Measurements from ENCODE around the gene TPPP. TPM values are rescaled to one million over a fixed set of nuclear protein-coding genes. Genes with fewer than 3 reads are reported as not detected.
"Not testable (repeated sequence)": the region's sequence is repeated elsewhere in the genome, so short reads cannot be mapped to it uniquely, and the experiment has no call there.

The TPPP gene
- polyA plus RNA-seq, 12 donors, result 3.6 to 12.3 (median 7.8) TPM; not detected in 1

DNA sequence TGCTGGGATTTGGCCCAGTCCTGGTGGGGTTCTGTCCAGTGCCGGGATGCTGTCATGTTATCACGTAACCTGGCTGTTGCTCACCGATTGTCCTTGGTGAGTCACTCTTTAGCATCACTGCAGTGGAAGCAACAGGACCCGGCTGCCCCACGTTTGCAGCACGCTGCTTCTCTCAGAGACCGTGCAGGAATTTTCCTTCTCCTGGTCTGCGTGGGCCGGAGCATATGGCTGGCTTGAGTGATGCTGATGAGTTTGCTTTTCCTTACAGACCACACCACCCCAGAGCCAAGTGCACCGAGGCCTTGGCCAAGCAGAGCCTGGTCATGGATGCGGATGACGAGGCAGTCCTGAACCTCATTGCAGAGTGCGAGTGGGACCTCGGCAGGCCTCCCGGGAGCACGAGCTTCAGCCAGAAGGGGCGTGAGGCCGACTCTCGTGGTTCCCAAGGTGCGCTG, 59.6 kb downstream of the TPPP start:
- DNase-seq, result no peak

DNA sequence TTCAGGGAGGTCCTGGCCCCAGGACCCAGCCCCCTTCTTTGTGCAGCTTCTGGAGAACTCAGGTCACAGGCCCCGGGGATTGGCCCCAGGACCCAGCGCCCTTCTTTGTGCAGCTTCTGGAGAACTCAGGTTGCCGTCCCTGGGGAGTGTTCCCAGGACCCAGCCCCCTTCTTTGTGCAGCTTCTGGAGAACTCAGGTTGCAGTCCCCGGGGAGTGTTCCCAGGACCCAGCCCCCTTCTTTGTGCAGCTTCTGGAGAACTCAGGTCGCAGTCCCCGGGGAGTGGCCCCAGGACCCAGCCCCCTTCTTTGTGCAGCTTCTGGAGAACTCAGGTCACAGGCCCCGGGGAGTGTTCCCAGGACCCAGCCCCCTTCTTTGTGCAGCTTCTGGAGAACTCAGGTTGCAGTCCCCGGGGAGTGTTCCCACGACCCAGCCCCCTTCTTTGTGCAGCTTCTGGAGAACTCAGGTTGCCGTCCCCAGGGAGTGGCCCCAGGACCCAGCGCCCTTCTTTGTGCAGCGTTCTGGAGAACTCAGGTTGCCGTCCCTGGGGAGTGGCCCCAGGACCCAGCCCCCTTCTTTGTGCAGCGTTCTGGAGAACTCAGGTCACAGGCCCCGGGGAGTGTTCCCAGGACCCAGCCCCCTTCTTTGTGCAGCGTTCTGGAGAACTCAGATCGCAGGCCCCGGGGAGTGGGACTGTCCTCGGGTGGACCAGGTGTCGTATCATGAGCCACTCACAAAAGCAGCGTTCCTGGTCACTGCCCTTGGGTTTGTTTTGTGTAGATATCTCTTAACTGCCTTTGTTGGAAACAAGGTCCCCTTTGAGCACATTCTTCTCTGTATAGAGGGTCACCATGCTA, 64.6 kb downstream of the TPPP start:
- not testable (repeated sequence) for DNase-seq

DNA sequence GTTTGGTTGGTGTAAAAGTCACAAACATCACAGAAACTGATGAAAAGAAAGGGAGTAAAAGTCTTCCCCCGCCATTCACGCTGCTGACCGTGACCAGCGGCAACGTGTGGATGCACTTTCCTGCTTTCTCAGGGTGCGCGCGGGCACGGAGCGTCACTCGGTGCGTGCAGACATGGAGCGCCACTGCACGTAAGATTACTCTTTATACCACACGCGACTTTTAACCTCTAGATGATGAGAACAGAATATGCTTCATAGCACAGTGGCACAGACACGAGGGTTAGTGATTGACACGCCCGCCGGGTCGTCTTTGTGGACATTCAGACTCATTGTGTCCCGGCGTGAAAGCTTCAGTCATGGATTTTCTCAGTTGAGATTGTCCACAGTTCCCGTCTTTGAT, 65.3 kb downstream of the TPPP start:
- no peak for DNase-seq

DNA sequence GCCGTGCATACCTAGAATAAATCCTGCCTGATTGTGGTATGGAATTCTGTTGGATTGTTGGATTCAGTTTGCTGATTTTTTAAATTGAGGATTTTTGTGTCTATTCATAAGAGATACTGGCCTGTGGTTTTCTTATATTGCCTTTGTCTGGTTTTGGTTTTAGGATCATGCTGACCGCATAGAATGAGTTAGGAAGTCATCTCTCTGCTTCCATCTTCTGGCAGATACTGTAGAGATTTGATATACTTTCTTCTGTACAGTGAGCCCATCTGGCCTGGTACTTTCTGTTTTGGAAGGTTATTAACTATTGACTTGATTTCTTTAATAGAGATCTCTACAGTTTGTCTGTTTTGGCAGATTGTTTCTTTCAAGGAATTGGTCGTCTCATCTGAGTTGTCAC, 66.3 kb downstream of the TPPP start:
- no peak for DNase-seq

DNA sequence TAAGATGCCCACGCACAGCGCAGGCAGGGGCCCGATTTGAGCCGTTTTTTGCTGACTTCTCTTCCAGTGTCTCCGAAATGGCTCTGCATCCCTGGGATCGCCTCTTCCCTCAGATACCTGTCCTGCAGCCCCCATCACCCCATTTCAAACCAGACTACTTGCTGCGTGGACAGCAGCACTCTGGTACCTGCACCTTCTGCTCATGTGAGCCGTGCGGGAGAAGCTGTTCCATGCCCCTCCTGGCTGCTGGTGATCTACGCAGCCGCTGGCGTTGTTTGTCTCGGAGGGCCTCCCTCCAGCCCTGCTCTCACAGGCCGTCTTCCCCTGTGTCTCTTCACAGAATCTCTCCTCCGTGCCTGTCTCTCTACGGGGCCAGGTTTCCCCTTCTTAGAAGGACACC, 67.6 kb downstream of the TPPP start:
- DNase-seq, result no peak

DNA sequence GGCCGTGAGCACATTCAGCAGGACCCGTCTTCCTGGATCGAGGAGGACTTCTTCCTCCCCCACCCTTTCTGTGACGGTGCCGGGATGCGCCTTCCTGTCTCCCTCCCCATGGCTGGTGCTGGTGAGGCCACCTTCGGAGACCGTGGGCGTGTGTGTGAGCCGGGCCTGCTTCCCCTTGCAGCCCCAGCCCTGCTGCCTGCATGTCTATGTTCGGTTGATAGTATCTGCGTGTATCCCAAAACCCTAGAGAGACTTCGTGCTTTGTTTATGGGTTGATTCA, 68.3 kb downstream of the TPPP start:
- DNase-seq, result no peak

DNA sequence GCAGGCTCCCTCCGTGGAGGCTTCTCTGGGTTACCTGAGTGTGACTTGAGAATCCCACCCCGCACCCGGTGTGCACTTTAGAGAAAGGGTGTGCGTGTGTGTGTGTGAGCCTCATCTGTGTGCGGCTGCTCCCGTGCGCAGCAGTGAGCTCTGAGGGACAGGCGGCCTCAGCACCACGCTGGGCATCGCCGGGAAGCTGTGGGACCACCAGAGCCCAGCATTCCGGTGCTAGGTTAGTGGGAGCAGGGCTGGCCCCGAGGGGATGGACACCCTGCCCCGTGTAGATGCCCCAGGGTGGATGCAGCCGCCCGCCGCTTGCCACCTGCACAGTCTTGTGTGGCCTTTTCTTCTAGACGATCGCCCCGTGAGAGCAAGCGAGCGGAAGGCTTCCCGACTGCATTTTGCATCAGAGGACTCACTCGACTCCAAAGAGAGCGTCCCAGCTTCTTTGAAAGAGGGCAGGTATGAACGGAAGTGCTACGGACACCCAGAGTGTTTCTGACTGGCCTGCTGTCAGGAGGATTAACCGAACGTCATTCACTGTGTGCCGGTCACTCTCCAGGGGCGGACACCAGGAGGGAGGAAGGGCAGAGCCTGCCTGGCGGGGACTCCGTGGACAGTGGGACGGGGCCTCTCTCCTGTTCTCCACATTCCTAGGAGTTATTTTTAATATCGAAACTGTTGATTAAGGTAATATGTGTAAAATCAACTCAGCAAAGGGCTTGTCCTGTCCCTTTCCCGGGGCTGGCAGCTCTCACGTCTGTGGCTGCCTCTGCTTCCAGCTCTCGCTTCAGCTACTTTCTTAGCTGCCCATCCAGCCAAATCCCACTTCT, 68.8 kb downstream of the TPPP start:
- DNase-seq, result no peak

DNA sequence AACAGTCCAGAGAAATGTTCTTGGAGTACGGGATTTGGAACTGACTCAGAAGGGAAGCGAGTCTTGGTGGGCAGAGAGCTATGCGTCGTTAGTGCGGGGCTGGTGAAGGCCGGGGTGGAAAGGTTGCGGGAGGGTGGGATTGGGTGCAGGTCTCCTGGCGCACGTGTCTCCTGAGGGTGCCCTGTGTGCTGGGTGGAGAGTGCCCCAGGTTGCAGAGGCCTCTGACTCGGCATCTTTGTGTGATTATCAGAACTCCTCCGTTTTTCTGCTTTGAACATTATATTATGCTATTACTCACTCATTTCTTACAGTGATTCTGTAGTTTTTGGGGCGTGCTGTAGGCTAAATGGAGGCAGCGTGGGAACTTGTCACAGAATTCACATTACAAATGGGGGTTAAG, 69.6 kb downstream of the TPPP start:
- no peak for DNase-seq

DNA sequence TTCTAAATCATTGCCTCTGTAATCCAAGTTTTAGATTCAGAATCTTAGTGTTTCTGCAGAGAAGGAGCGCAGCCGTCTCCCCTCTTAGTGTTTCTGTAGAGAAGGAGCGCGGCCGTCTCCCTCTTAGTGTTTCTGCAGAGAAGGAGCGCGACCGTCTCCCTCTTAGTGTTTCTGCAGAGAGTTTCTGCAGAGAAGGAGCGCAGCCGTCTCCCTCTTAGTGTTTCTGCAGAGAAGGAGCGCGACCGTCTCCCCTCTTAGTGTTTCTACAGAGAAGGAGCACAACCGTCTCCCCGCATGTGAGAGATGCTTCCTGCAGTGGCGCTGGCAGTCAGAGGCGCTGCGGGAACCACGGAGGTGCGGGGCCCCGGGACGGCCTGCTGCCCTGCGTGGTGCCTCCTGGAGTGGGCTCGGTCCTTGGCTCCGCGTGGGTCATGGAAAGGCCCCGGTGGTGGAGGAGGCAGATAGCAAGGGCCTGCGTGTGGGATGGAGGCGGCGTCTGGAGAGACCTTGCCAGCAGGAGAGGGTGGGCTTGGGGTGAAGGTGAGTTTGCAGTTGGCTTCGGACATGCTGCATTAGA, 70.1 kb downstream of the TPPP start:
- no peak for DNase-seq

DNA sequence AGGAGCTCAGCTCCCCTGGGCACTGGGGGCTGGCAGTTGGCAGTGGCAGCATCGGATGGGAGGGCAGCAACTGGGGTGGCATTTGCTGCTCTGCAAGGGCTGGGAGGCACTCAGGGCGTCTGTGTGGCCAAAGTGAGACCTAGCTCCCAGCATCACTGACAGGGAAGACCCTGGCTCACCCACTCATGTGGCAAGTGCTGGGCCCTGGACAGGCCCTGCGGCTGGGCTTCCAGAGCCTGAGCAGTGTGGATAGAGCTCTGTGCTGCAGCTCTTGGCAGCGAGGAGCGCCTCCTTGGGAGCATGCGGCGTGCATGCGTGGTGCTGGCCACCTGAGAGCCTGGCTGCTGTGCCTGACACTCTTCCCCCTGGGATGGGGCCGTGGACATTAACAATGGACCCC, 70.8 kb downstream of the TPPP start:
- no peak for DNase-seq

DNA sequence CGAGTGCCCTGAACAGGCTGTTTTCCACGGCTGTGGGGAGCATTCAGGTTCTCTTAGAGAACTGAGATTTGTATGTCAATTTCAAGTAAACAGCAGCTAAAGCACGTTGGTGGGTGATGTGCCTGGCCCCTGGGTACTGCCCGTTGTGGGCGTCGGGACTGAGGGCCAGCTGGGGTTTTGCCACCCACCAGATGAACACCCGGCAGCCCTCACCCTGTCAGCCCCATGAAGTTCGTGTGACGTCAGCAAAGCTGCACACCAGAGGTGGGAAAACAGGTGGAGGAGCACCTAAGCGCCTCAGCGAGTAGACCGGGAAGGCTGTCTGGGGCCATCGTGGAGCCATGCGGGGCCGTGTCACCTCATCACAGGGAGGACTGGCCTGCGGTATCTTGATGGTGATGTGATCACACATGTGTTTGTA, 71.8 kb downstream of the TPPP start:
- DNase-seq, result no peak

DNA sequence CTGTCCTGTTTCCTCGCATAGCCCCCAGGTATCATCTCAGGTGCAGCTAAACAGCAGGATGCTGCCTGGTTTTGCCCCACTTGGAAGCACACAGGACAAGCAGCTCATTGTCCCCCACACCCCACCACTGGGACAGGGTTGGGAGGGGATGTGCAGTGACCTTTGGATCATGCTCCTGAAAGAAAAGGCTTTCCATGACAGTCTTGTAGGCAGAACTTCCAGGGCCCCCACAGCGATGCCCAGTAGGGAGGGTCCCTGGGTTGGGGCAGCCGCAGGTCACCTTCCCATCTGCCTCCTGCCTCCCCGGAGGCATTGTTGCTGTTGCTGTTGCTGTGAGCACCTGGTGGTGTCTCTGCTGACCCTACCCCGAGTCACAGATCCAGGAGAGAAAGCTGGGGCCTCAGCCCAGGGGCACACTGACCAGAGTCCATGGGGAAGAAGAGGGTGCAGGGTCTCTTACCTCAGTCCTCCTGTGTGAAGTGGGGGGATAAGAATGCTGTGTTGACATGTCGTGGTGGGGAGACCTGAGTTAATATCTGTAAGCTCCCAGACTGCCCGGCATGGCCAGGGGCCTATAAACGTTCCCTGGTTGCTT, 72.5 kb downstream of the TPPP start:
- DNase-seq, result no peak

DNA sequence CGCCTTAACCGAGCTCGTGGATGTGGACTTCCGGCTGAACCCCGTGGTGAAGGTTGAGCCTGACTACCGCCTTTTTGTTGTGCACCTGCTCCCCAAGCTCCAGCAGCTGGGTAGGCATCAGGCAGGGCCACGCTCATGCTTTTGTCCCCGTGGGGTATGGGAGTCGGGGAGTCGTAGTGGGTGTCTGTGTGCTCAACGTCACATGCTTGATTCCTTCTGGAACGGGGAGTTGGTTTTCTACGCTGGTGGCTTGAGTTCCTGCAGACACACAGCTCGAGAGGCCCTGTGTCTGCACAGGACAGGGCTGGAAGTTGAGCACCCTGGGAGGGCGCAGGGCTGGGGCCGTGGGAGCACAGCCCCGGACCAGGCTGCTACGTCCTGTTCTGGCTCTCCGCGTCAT, 73.0 kb downstream of the TPPP start:
- no peak for DNase-seq

DNA sequence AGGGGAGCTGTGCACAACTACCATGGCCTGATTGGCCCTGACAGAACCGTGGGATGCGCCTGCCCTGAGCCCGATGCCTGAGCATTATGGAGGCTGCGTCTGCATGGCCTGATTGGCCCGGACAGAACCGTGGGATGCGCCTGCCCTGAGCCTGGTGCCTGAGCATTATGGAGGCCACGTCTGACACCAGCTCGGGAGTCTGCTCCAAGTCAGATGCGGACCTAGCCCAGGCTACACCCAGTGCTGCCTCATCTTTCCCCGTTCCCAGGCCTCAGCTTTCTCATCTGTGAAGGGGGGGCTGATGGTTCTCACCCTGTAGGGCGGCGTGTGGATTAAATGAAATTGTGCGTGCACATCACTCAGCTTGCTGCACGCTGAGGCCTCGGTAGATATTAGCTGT, 73.7 kb downstream of the TPPP start:
- DNase-seq, result no peak

DNA sequence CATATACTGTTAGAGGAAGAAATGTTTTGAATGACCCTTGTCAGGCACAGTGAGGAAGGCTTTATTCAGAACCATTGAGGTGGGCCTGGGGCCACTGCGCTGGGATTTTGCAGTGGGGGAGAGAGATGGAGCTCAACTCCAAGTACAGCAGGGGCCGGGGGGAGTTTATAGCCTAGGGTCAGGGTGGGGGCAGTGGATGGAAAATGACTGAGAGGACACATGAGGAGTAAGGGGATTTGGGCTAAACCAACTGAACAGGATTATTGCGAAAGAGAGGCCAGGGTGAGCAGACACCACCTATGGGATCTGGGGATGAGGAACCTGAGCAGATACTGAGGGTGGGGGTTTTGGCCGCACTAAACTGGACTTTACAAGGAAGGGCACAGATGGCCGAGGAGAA, 74.7 kb downstream of the TPPP start:
- DNase-seq, result no peak

DNA sequence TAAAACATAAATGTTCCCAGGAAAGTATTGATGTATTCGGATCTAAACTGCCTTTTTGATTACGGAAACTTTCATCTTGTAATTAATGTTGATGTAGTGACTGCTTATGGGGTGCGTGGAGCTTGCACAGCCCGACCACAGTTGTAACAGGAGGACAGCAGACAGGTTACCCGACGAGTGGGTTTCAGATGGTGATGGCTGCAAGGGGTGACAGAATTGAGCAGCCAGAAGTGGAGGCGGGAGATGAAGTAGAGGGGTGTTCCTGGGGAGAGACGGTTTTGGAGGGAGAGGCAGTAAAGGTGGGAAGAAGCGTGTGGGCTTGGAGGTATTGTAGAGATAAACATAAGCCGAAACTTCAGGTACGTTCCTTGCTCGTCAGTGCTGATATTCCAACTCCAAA, 75.3 kb downstream of the TPPP start:
- no peak for DNase-seq

DNA sequence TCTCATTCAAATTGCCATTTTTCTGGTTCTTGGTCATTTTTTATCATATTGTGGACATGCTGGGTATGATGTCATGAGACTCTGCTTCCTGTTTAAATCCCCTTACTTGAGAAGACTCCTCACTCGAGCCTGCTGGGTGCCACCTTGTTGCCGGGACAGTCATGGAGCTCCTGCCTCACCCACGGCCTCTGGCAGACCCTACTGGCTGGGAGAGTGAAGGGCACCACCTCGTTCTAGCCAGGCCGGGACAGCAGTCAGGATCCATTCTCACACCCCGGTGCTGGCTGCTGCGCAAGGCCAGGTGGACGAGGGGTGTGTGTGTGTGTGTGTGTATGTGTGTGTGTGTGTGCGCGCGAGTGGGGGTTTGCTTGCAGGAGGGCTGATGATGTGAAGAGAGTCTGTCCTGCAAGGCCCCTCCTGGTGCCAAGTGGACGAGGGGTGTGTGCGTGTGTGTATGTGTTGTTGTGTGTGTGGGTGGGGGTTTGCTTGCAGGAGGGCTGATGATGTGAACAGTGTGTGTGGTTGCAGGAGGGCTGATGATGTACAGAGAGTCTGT, 76.6 kb downstream of the TPPP start:
- no peak for DNase-seq

DNA sequence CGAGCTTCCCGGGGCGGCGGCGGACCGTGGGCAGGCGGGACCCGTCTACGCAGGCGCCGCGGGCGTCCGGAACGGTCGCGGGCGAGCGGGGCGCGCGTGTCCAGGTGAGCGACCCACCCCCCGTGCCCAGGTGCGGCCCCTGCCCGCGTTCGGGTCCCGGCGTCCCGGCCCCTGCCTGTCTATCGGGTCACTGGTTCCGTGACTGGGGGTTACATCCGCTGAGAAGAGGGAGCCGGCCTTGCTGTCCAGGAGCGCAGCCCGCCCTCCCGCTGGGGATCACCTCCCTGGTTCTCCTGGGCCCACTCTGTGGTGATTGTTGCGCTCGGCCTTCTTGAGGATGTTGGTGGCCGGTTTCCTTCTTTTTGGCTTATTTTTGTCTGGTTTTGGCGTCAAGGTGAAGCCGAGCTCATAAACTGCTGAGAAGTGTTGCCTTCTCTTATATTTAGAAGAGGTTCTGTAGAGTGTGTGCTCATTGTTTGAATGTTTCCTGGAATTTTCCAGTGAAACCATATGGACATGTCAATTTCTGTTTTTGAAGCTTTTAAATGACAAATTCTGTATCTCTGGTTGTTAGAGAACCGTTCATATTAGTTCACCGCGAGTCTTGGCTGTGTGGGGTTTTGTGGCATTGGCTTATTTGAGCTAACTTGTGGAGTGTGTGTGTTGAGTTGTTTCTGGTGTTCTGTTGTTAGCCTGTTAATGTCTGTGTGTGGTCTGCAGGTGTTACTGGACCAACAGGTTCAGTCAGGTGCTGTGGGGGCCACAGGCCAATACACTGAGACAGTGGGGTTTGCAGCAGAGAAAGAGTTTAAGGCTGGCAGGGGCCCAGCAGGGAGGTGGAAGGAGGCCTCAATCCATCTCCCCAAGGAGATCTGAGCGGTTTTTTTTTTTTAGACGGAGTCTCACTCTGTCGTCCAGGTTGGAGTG, 80.4 kb downstream of the TPPP start:
- DNase-seq, result no peak

DNA sequence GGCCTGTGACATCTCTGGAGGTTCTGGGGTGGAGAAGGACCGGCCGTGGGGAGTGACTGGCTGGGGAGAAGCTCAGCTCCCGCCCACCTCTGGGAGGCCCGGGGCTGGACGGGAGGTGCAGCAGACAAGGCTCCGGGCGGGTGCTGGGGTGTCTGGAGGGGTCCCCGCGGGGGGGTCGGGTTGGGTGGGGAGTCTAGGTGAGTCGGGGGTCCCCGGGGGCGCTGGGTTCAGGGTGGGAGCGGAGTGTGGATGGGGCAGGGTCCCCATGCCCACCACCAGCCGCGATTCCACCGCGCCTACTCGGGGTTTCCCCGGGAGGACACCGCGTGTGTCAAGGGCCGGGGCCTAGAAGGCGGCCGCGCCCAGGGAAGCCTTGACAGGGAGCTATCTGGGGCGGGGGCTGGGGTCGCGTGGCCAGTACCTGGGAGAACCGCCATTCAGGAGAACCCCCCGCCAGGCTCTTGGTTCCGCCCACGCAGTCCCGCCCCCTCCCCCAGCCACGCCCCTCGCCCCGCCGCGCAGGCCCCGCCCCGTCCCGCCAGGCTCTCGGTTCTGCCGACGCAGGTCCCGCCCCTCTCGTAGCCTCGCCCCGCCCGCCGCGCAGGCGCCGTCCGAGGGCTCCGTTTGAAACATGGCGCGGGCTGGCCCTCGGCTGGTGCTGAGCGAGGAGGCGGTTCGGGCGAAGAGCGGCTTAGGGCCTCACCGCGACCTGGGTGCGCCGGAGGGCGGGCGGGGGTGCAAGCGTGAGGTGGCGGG, 81.2 kb downstream of the TPPP start, which contains the start of gene CEP72:
CEP72 (plus strand) TSS at position 610 of the 756 bp plus-strand sequence; CDS start at position 632, 22 bp downstream.
- peak; percentile 88 for DNase-seq

Data from muscle of arm (tissue), 12 donors.